IPS-11a (cell line): ENCODE measurements around the gene FBLN7.

Experiments
- H3K4me3 ChIP-seq: one replicate; pipeline ENCODE4 v1.5.1; 2013; ENCODE audit warnings: low read depth, low read length, control low read depth

Gene FBLN7

DNA sequence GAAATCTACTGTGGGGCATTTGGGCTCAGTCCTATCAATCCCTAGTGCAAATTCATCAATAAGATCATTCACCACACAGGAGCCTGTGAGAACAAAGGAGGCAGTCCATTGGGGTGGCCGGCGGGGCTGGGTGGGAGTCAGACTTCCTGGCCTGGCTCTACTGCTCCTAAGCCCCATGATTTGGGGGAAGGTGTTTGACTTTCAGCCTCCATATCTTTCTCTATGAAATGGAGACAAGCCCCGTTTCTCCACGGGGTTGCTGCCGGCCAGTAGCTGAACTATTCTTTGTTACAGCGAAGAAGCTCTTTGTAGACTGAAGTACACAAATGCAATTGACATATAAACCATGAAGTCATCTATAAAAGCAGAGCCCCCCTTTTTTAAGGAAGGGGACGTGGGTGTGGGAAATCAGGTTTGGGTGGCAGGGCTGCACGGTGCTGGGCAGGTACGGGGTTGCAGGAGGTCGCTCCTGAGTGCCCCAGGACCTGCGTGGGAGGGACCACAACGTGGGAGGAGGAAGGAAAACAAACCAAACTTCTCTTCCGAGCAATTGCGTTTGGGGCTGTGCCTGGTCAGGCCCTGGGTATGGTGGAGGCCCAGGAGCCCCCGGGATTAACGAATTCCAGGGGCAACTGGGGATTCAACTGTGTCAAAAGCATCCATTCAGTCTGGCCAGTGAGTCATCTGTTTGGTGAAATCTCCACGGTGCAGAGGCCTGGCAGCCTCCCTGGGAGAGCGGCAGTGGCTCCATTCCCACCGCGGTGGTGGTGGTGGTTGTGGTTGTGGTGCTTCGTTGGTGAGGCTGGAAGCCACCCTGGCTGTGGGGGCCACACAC is 18.2 kb downstream of the FBLN7 start:
- no peak overlapping the region for H3K4me3 ChIP-seq

DNA sequence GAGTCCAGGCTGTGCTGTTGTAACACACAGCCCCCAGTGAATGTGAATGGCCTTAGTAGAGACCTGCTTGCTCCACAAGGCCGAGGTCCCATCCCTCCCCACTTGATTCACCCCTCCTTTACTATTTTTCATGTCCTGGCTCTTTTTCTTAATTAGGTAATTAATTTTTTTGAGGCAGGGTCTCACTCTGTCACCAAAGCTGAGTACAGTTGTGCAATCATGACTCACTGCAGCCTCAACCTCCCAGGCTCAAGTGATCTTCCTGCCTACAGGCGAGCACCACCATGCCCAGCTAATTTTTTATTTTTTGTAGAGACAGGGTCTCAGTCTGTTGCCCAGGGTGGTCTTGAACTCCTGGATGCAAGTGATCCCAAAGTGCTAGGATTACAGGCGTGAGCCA is 19.3 kb downstream of the FBLN7 start:
- no peak overlapping the region for H3K4me3 ChIP-seq

DNA sequence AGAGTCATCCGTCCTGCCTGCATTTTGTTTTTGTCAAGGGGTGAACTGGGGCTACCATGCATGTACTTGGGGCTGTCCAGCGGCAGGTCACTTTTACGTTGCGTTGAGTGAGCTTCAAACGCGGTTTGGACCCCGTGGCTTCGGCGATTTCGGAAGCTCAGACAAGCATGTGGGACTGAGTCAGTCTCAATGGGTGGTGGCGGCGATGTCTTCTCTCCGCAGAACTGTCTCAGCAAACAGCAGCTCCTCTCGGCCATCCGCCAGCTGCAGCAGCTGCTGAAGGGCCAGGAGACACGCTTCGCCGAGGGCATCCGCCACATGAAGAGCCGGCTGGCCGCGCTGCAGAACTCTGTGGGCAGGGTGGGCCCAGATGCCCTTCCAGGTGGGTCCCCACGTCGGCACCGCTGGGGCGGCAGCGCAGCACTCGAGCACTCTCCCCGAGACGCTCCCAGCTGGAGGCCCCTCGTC is 21.3 kb downstream of the FBLN7 start:
- no peak overlapping the region for H3K4me3 ChIP-seq

DNA sequence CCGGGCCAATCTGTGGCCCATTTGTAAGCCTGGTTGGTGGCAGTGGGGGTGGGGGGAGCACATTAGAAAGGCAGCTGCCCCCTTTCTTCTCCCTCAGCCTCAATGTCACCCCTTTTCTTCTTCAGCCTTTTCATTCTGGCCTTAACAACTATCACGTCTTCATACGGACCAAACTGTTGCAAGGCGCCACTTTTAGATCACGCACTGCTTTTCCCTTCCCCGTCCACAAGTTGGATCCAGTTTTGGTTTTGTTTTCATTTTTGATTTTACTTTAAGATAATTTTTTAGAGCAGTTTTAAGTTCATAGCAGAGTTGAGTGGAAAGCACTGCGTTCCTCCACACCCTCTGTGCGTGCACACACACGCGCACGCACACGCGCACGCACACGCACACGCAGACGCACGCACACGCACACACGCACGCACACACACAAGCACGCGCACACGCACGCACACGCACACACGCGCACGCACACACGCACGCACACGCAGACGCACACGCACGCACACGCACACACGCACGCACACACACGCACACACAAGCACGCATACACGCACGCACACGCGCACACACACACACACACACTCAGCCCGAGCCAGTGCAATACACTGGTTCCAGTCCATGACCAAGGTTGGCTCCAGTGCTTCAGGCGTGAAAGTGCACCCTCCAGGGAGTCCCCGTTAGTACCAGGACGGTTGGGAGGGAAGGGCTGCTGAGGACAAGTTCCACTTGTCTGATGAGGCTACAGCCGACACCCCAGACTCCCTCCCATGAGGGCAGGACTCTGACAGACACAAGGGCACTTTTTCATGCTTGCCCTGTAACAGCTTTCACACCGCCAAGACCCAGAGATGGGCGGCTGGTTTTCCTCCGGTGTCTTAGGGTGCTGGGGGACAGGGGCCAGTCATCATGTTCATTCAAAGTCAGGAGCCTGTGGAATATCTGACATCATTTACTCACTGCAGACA is 22.4 kb downstream of the FBLN7 start:
- no peak overlapping the region for H3K4me3 ChIP-seq

DNA sequence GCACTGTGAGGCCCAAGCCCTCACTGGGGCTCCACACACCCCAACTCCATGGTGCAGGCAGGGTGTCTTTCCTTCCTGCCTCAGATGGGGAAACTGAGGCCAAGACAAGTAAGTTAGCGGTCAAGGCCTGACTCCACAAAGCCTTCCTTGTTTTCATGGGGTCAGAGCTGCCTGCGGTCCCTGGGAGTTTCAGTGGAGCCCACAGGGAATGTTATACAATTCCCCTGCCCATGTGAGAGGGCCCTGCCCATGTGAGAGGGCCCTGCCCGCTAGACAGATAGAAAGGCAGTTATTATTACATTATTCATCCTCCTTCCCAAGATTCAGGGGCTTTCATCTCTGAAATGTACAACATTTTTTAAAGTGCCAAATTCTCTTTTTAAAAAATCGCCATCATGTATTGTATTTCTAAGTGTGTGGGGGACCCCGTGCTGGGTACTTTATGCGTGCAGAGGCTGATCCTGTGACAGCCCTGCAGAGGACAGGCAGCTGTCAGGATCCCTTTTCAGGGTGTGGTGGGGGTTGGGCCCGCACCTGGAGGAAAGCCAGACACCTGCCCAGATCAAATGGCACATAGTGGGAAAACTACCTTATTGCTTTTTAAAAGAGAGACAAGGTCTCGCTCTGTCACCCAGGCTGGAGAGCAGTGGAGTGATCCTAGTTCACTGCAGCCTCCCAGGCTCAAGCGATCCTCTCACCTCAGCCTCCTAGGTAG is 23.4 kb downstream of the FBLN7 start:
- H3K4me3 ChIP-seq, result no peak overlapping the region

DNA sequence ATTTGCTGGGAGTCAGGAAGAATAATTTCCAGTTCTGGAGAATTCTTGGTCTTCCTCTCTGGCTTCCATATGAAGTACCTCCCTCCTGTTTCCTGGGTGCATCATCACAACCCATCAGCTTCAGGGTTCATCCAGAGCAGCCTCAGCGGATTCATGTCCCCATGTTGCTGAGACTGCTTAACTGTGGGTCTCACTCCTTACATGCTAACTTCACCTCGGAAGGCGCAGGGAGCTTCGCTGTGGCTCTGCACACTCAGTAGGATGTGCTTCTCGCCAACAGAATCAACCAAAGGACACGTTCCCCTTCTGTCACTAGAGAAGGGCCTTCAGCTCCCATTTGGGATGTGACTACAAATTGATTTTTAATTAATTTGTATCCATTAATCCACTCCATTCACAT is 24.2 kb downstream of the FBLN7 start:
- H3K4me3 ChIP-seq, result no peak overlapping the region

DNA sequence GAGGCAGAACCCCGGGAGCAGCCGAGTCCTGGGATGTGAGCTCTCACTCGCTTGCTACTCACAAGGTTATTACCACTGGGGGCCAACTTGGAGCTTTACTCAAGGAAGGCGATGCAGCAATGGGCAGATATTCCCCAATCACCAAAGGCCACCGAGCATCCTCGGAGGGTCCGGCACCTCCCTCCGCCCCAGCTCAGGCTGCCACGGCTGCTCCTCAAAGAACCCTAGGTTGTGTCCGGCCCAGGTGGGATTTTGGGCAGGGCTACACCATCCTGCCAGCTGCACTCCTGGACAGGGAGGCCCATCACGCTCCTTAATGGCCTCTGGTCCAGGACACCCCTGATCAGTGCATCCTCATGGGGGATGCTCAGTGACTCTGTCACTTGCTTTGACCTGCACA is 24.8 kb downstream of the FBLN7 start:
- H3K4me3 ChIP-seq, result no peak overlapping the region

DNA sequence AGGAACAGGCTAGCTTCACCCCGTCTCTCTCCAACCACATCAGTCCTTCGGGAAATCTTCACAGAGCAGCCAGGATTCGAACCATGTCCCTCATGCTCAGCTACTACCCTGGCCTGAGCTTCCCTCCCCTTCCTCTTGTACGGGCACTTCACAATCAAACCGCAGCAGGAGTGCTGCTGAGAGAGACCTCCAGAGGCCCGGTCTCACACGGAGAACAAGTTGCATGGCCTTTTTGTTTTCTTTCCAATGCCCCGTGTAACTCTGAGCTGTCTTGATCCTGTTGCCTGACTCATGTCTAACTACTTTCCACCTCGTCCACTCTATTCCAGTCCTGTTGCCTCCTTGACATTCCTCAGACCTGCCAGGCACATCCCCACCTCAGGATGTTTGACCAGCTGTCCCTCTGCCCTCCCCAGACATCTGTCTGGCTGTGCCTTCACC is 25.4 kb downstream of the FBLN7 start:
- no peak overlapping the region for H3K4me3 ChIP-seq

DNA sequence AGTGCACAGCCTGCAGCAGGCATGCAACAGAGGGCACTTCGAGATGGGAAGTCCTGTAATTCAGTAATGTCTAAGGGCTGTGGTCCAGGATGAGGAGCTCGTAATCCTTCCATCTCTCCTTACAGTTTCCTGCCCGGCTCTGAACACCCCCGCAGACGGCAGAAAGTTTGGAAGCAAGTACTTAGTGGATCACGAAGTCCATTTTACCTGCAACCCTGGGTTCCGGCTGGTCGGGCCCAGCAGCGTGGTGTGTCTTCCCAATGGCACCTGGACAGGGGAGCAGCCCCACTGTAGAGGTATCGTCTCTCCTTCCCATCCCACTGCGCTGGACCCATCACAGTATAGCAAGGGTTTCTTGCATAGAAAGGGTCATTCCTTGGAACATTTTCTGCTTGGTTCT is 26.7 kb downstream of the FBLN7 start:
- H3K4me3 ChIP-seq, result no peak overlapping the region

DNA sequence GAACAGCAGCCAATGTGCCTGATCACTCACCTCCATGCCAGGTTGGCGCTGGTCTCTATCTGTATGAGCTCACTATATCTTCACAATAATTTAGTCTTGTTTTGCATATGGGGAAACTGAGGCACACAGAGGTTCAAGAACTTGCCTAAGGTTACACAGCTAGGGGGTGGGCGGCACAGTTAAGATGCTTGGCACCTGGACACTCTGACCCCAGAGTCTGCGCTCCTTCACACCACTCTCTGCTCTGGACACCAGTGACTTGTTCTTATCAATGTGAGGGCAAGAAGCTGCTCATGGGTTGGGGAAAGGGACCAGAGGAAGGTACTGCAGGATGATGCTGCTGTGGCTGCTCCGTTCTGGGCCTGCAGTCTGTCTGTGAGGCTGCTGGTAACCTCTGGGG is 27.1 kb downstream of the FBLN7 start:
- no peak overlapping the region for H3K4me3 ChIP-seq

DNA sequence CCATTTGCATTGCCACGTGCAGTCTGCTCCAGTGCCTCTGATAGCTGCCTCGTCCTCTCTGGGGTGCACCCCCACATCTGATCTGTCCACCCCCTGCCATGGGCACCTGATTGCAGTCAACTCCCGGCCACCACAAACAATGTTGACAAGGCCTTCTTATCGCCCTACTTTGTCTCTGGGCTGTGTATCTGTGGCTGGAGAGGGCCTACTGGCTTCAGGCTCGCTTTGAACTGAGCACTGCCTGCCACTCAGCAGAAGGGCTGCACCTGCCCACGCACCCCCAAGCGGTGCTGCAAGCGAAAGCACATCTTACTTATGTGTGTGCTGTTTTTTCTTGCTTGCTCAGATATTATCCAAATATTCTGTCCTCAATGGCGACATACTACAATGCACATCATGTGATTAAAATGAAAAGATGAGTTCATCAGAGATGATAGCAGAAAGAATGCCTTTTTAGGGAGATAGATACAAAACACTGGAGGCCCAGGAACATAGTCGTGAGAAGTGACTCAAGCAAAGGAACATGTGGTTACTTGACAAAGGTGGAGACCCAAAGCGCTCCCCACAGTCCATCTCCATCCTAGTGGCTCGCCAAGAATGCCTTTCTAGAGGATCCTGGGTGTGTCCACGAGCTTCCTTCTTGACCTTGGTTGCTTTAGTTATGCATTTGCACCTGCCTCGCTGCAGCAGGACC is 28.8 kb downstream of the FBLN7 start:
- H3K4me3 ChIP-seq, result no peak overlapping the region

DNA sequence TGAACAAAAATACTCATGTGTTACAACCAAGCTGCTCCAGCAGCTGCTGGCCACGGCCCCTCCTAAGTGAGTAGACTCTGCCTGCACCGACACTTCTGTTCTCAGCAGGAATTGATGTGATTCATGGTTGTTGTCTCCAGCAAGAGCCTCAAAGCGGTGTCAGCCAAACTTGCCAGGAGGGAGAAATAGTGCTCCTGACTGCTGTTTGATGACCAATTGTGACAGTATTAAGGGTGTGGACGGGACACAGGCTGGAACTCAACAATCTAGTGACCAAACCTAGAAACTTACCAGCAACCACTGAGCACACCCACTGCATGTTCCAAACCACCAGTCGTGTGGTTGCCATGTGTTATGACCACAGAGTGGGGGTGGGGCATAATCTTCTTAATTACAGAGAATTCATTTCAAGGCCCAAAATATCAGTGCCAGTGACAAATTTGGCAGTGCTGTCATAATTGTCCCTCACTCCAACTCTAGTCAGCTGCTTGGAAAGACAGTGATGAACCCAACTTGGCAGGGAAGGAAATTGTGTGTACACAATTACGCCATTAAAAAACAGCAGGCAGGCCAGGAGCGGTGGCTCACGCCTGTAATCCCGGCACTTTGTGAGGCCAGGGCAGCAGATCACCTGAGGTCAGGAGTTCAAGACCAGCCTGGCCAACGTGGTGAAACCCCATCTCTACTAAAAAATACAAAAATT is 30.4 kb downstream of the FBLN7 start:
- H3K4me3 ChIP-seq, result no peak overlapping the region

DNA sequence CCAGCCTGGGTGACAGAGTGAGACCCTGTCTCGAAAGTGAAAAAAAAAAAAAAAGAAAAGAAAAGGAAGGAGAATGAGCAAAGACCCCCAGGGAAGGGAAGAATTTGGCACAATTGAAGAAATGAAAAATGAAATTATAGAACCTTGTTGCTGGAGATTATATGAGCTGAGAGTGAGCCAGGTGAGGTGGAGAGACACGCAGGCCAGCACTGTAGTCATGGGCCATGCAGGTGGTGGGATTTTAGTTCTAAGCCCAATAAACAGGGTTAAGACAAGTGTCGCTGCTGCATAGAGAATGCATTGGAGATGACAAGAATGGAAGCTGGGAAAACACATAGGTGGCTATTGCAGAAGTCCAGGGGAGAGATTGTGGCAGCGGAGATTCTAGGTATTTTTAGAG is 32.3 kb downstream of the FBLN7 start:
- no peak overlapping the region for H3K4me3 ChIP-seq

DNA sequence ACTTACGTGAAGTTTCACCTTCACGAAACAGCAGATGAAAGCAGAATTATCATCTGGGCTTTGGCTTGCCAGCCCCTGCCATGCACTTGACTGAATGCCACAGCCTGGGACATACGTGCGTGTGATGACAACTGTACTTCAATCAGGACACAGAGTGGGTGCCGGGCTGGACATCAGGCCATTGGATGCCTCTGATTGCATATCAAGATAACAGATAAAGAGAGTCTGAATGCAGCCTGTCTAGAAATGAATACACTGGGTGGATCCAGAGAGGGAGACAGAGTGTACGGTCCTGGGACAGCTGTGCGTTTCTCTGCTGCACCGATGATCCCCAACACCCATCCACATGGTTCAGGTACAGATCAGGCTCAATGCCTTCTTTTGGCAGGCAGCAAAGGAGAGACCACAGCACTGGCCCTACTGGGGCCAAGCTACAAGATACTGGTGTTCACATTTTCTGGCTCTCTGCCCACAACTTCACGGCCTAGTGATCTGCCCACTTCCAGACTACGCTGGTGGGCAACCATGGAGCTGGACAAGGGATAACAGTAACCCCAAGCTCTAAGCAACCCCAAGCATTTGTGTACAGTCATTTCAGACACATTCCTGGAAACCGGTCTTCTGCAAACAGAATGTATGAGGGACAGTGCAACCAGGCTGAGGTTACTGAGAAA is 35.6 kb downstream of the FBLN7 start:
- H3K4me3 ChIP-seq, result no peak overlapping the region

DNA sequence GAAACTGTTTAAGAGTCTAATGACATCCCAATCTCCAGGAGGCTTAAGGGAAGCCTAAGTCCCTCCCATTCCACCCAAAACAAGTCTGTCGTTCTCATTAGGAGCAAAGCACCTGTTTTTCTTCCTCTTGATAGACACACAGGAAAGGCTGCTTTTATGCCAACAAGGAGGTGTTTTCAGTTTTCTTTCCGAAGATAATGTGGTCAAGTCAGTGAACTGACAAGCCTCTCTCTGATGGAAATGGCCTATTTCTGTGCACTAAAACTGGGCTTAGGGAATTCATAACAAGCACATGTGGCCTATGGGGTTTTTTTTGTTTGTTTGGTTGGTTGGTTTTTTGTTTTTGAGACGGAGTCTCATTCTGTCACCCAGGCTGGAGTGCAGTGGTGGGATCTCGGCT is 36.2 kb downstream of the FBLN7 start:
- H3K4me3 ChIP-seq, result no peak overlapping the region

DNA sequence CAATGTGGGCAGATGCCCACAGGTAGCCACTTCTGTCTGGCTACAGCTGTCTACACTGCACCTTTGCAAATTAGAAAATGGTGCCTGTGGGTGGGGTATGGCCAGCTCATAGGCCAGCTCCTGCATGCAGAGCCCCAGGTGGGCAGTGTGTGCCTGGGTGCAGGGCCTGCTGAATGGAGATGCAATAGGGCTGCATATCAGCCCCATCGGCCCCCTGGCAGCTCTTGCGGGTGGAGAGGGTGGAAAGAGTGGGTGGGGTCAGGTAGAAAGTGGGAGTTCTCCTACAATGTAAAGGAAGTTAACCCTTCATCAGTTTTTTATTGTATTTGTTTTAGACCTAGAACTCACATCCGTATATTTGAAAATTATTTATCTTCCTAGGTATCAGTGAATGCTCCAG is 37.1 kb downstream of the FBLN7 start:
- no peak overlapping the region for H3K4me3 ChIP-seq

DNA sequence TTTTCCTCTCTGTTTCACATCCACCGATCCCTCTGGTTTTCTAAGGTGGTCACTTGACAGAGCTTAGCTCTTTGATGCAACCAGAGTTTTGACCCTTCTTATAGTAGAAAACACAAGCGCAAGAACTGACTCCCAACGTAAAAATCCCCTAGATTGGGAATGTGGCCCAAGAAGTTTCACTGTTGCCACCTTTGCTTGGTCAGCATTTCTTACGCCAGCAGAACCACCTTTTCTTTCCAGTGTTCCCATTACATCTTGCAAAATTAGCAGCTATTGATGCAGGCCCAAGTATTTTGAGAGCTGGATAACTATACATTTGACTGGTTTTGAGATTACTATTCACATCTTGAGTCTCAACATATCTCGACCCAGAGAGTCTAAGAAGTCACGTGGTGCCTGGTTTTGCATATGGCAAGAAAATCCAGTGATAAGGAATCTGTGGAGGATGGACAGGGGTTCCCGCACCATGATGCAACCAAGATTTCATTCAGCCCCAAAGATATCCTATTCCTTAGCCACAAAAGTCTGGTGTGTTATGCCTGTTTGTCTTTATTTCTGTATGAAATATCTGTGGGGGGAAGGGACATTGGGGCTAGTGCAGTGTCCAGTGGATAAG is 37.9 kb downstream of the FBLN7 start:
- no peak overlapping the region for H3K4me3 ChIP-seq

DNA sequence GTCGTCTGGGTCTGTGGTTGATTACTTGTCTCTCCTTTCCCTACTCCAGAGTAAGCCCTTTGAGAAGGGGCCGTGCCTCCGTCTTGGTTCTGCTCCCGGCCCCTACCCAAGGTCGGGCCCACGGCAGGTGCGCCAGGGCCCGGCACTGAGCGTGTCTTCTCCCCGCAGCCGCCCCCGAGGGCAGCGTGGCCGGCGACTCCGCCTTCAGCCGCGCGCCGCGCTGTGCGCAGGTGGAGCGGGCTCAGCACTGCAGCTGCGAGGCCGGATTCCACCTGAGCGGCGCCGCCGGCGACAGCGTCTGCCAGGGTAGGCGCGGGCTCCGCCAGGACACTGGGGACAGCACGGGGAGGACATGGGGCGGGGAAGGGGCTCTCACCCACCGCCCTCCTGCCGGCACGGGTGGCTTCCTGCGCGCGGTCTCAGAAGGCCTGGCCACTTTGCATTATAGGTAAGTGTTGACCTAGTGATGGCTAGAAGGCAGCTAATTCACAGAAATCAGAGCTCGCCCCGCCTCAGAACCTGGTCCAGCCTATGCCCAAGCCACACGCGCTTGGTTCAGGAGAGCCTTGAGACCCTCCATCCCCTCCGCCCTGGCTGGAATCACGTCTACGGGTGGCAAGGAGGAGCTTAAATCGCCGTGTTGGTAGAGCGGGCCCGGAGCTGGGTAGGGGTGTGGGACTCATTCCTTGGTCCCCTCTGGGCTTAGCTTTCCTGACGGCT is 43.5 kb downstream of the FBLN7 start:
- H3K4me3 ChIP-seq, result peak overlapping the region; percentile 13
